RWPE1 (cell line): Measurements from ENCODE around the gene ALG11.
"Not testable (repeated sequence)": the region's sequence is repeated elsewhere in the genome, so short reads cannot be mapped to it uniquely, and the experiment has no call there.

ENCODE experiments used
- CTCF ChIA-PET: fragments of 350-600 bp; sonication (Branson Sonifier 250); formaldehyde crosslinking; extraction: SDS; loops from one replicate; lab custom pipeline; 2021; lab: Yijun Ruan, JAX
- POLR2A ChIA-PET: fragments of 400-600 bp; formaldehyde crosslinking; extraction: SDS; loops from one replicate; lab custom pipeline; 2020; ENCODE audit warnings: antibody characterized with exemption; ENCODE audit not compliant: low non-redundant PET; lab: Yijun Ruan, JAX
- DNase-seq: peaks from one replicate; pipeline ENCODE4 v3.0.0; 2012; ENCODE audit warnings: low spot score
- H3K27ac ChIP-seq: fragments of 450-650 bp; 2 replicates; pipeline ENCODE4 v1.5.1; 2017
- CTCF ChIP-seq: fragments of 450-650 bp; conservative IDR thresholded peaks from 2 replicates; pipeline ENCODE4 v1.5.1; 2017; ENCODE audit warnings: low read depth, mild to moderate bottlenecking

ALG11 gene

GRCh38 chr13:51981355-51981754 is 30.8 kb upstream of the ALG11 start:
- TF ChIP-seq CTCF = no peak
- H3K27ac ChIP-seq = no peak overlapping the region
- ChIA-PET CTCF (interaction anchor here (0.8 kb wide), 1 partner anchor 19 kb away, joined by 3 read pairs; no protein-coding TSS in a partner anchor), POLR2A (no interaction called here)
- no peak for DNase-seq

- CTCF ChIA-PET, H3K27ac ChIP-seq, DNase-seq, POLR2A ChIA-PET: not testable (repeated sequence)
These were observed 28.9 kb upstream of the ALG11 start for GRCh38 chr13:51983292-51983691.

GRCh38 chr13:51984904-51985303 is 27.3 kb upstream of the ALG11 start:
- CTCF ChIA-PET, H3K27ac ChIP-seq, POLR2A ChIA-PET, DNase-seq: not testable (repeated sequence)

GRCh38 chr13:51988988-51989618 is 23.1 kb upstream of the ALG11 start:
- no peak for DNase-seq
- TF ChIP-seq CTCF = no peak
- ChIA-PET POLR2A (no interaction called here), CTCF (no interaction called here)
- H3K27ac ChIP-seq = no peak overlapping the region

- ChIA-PET POLR2A (no interaction called here), CTCF (no interaction called here)
- no peak for TF ChIP-seq CTCF
- no peak overlapping the region for H3K27ac ChIP-seq
- no peak for DNase-seq
These were observed 18.5 kb upstream of the ALG11 start for GRCh38 chr13:51993713-51994112.

GRCh38 chr13:51995677-51996551 is 16.3 kb upstream of the ALG11 start:
- no peak for DNase-seq
- H3K27ac ChIP-seq = peak overlapping the region; percentile 60
- CTCF ChIA-PET = interaction anchor here (0.6 kb wide), 1 partner anchor 92 kb away, joined by 3 read pairs; no protein-coding TSS in a partner anchor
- TF ChIP-seq CTCF = no peak
- POLR2A ChIA-PET = no interaction called here

- no peak for TF ChIP-seq CTCF
- DNase-seq = no peak
- POLR2A ChIA-PET = no interaction called here
- CTCF ChIA-PET = interaction anchor here (0.6 kb wide), 1 partner anchor 91 kb away, joined by 3 read pairs; no protein-coding TSS in a partner anchor
- H3K27ac ChIP-seq = no peak overlapping the region; the same call in 1 of the 2 replicates
These were observed 15.6 kb upstream of the ALG11 start for GRCh38 chr13:51996641-51997040.
